CD4-positive, alpha-beta T cell treated with Interleukin-1 beta for 1 hour (primary cell): ENCODE data around the gene PFDN1.
"Not testable (repeated sequence)": the region's sequence is repeated elsewhere in the genome, so short reads cannot be mapped to it uniquely, and the experiment has no call there.

ENCODE experiments used
- DNase-seq, 2 donors: peaks; one replicate each; pipeline ENCODE4 v3.0.0-alpha.2; 2020 to 2022

PFDN1 gene

GRCh38 chr5:140302786-140303639 lies at the start of gene PFDN1:
Gene PFDN1 (minus strand): TSS chr5:140303101. CDS start chr5:140303073, 28 bp downstream.
- DNase-seq, result peak; percentile 93 to 95

- DNase-seq, result peak; percentile 49 to 86
Measured at GRCh38 chr5:140351609-140352334, 48.9 kb upstream of the PFDN1 start.

- no peak for DNase-seq
Measured at GRCh38 chr5:140349244-140349643, 46.3 kb upstream of the PFDN1 start.

- no peak for DNase-seq
Measured at GRCh38 chr5:140348104-140348503, 45.2 kb upstream of the PFDN1 start.

GRCh38 chr5:140347360-140347759 lies 44.5 kb upstream of the PFDN1 start:
- DNase-seq, result no peak

- peak; percentile 49 to 62 for DNase-seq
Measured at GRCh38 chr5:140346348-140347221, 43.7 kb upstream of the PFDN1 start, which contains the start of gene HBEGF. Gene HBEGF (minus strand): TSS chr5:140346603. CDS start chr5:140346328, 275 bp downstream.

GRCh38 chr5:140345919-140346347 lies 43.0 kb upstream of the PFDN1 start:
- DNase-seq, result peak in 1 of 2 donors; percentile 33

- no peak for DNase-seq
Measured at GRCh38 chr5:140344683-140345423, 42.0 kb upstream of the PFDN1 start.

- DNase-seq, result not testable (repeated sequence)
Measured at GRCh38 chr5:140343849-140344248, 40.9 kb upstream of the PFDN1 start.

GRCh38 chr5:140342896-140343295 lies 40.0 kb upstream of the PFDN1 start:
- DNase-seq, result no peak

- peak; percentile 39 to 63 for DNase-seq
Measured at GRCh38 chr5:140342287-140342686, 39.4 kb upstream of the PFDN1 start.

- DNase-seq, result no peak
Measured at GRCh38 chr5:140341591-140341990, 38.7 kb upstream of the PFDN1 start.

GRCh38 chr5:140340605-140341121 lies 37.8 kb upstream of the PFDN1 start:
- no peak for DNase-seq

- no peak for DNase-seq
Measured at GRCh38 chr5:140339636-140340035, 36.7 kb upstream of the PFDN1 start.

- no peak for DNase-seq
Measured at GRCh38 chr5:140338908-140339307, 36.0 kb upstream of the PFDN1 start.

- DNase-seq, result no peak
Measured at GRCh38 chr5:140338336-140338735, 35.4 kb upstream of the PFDN1 start.

GRCh38 chr5:140337880-140338279 lies 35.0 kb upstream of the PFDN1 start:
- DNase-seq, result no peak

- DNase-seq, result no peak
Measured at GRCh38 chr5:140336388-140336787, 33.5 kb upstream of the PFDN1 start.

GRCh38 chr5:140331638-140332037 lies 28.7 kb upstream of the PFDN1 start:
- DNase-seq, result no peak

GRCh38 chr5:140329739-140330481 lies 27.0 kb upstream of the PFDN1 start:
- DNase-seq, result no peak
